HepG2 (cell line): Measurements from ENCODE around the gene MSMB. TPM values are rescaled to one million over a fixed set of nuclear protein-coding genes. Genes with fewer than 3 reads are reported as not detected.

ENCODE experiments used
- ATAC-seq: fragments of 200-7000 bp; cut with Tn5 transposase; 3 replicates; pipeline ENCODE4 v1.9.1; 2020; ENCODE audit warnings: mild to moderate bottlenecking, moderate library complexity
- BruUV-seq: library from RNA; stranded (reverse); fragments of 400-500 nt; replicated peaks from 2 replicates; lab custom pipeline; 2021; lab: Mats Ljungman, UMichigan
- CTCF ChIA-PET: fragments of 300-600 bp; formaldehyde crosslinking; extraction: SDS; loops from one replicate; lab custom pipeline; 2021; ENCODE audit warnings: low total read pairs, inconsistent platforms, low intra/inter-chr PET ratio; lab: Yijun Ruan, JAX
- POLR2A ChIA-PET: fragments of 350-600 bp; sonication (Branson Sonifier 250); formaldehyde crosslinking; loops from one replicate; lab custom pipeline; 2020; ENCODE audit warnings: antibody characterized with exemption, inconsistent platforms; lab: Yijun Ruan, JAX
- DNase-seq: peaks from one replicate; pipeline ENCODE4 v3.0.0-alpha.2; 2015; ENCODE audit warnings: low spot score
- FAIRE-seq: peaks from 3 replicates; lab custom pipeline; 2011; peaks lifted over from hg19 to GRCh38; lab: Jason Lieb, UNC
- H2AFZ ChIP-seq: one replicate; pipeline ENCODE4 v1.6.1; 2011; ENCODE audit warnings: low read length, inconsistent platforms
- H3K27ac ChIP-seq: fragments of 300-600 bp; 3 replicates; pipeline ENCODE4 v1.8.0; 2011; ENCODE audit warnings: mixed run types, mild to moderate bottlenecking, mixed read lengths, low read length, inconsistent platforms; ENCODE audit not compliant: insufficient read depth; ENCODE audit errors: extremely low read length
- H3K27me3 ChIP-seq, 2 experiments: fragments of 200-600 bp in 1 of 2; 2 replicates in 1 of 2; 3 replicates in 1 of 2; pipeline versions ENCODE4 v1.6.0 to v1.8.0; 2011; ENCODE audit warnings: low read length in 2 of 2, mild to moderate bottlenecking in 2 of 2, moderate library complexity in 2 of 2, inconsistent platforms in 1 of 2; ENCODE audit not compliant: insufficient read depth in 2 of 2, control insufficient read depth in 1 of 2
- H3K36me3 ChIP-seq, 2 experiments: fragments of 200-600 bp in 1 of 2; replicated peaks in 1 of 2; 2 replicates in 1 of 2; 3 replicates in 1 of 2; pipeline versions ENCODE4 v1.5.1 to v1.8.0; 2011; ENCODE audit warnings: low read length in 2 of 2, inconsistent platforms in 1 of 2; ENCODE audit not compliant: insufficient read depth in 2 of 2, control insufficient read depth in 1 of 2
- H3K4me1 ChIP-seq: 2 replicates; pipeline ENCODE4 v1.5.1; 2012; ENCODE audit warnings: low read length, inconsistent platforms; ENCODE audit not compliant: insufficient read depth
- H3K4me2 ChIP-seq: 2 replicates; pipeline ENCODE4 v1.6.0; 2011; ENCODE audit warnings: low read depth, low read length, inconsistent platforms
- H3K4me3 ChIP-seq, 3 experiments: fragments of 200-600 bp in 1 of 3; sonication (generic), shearing (Covaris generic) in 1 of 3; replicated peaks in 1 of 3; 2 replicates each; pipeline ENCODE4 v1.5.1; 2011 to 2016; ENCODE audit warnings: low read length in 3 of 3, inconsistent platforms in 2 of 3, low read depth in 2 of 3, mild to moderate bottlenecking in 2 of 3, control low read depth in 1 of 3, mixed read lengths in 1 of 3; ENCODE audit not compliant: insufficient read depth in 1 of 3
- H3K79me2 ChIP-seq: one replicate; pipeline ENCODE4 v1.6.1; 2011; ENCODE audit warnings: low read length, inconsistent platforms; ENCODE audit not compliant: insufficient read depth
- H3K9ac ChIP-seq: 2 replicates; pipeline ENCODE4 v1.6.0; 2011; ENCODE audit warnings: mild to moderate bottlenecking, low read depth, low read length, inconsistent platforms; ENCODE audit not compliant: insufficient read depth
- H3K9me3 ChIP-seq: 2 replicates; pipeline ENCODE4 v1.5.1; 2012; ENCODE audit warnings: mild to moderate bottlenecking, low read length
- H4K20me1 ChIP-seq: 2 replicates; pipeline ENCODE4 v1.6.0; 2011; ENCODE audit warnings: inconsistent platforms, mild to moderate bottlenecking, low read length, moderate library complexity; ENCODE audit not compliant: insufficient read depth
- ISL2 ChIP-seq: sonication (generic); formaldehyde crosslinking; IDR thresholded peaks from 2 replicates; pipeline ENCODE4 v1.5.0; 2020; ENCODE audit warnings: missing genetic modification reagents
- REPIN1 ChIP-seq: sonication (generic); formaldehyde crosslinking; IDR thresholded peaks from 2 replicates; pipeline ENCODE4 v1.8.0; 2022; ENCODE audit warnings: missing genetic modification reagents, low read depth, mild to moderate bottlenecking, borderline replicate concordance
- SETDB1 ChIP-seq: sonication (generic); formaldehyde crosslinking; IDR thresholded peaks from 2 replicates; pipeline ENCODE4 v1.5.1; 2020; ENCODE audit warnings: missing genetic modification reagents, mild to moderate bottlenecking, borderline replicate concordance
- SOX13 ChIP-seq, 3 experiments: fragments of 450-650 bp in 1 of 3; sonication (generic) in 1 of 3; formaldehyde crosslinking in 1 of 3; IDR thresholded peaks in 2 of 3; conservative IDR thresholded peaks in 1 of 3; 2 replicates each; pipeline versions ENCODE4 v1.5.0 to v1.6.1; 2016 to 2020; ENCODE audit warnings: antibody characterized with exemption in 1 of 3, mild to moderate bottlenecking in 1 of 3, missing compliant biosample characterization in 1 of 3, missing genetic modification reagents in 1 of 3, moderate library complexity in 1 of 3
- ZBTB21 ChIP-seq: sonication (generic); formaldehyde crosslinking; IDR thresholded peaks from 2 replicates; pipeline ENCODE4 v1.4.0; 2020; ENCODE audit warnings: missing genetic modification reagents
- ZKSCAN1 ChIP-seq: fragments of 150-350 bp; IDR thresholded peaks from 2 replicates; pipeline ENCODE4 v1.6.1; 2014; ENCODE audit warnings: low read length
- ZNF513 ChIP-seq: sonication (generic); formaldehyde crosslinking; conservative IDR thresholded peaks from 2 replicates; pipeline ENCODE4 v1.5.0; 2020; ENCODE audit warnings: missing genetic modification reagents
- ZNF556 ChIP-seq: sonication (generic); formaldehyde crosslinking; IDR thresholded peaks from 2 replicates; pipeline ENCODE4 v1.4.0; 2020; ENCODE audit warnings: mild to moderate bottlenecking, missing genetic modification reagents, borderline replicate concordance
- WGBS: methylation state at CpG from one replicate; pipeline ENCODE4 v1.1.6; 2017; ENCODE audit warnings: low lambda C conversion rate; 5-methylcytosine and 5-hydroxymethylcytosine counted together
- in situ Hi-C: cut with HindIII; loops from 2 replicates; pipeline ENCODE4 v1.10.0; 2017; ENCODE audit warnings: low pct_unique_long_range_greater_than_20kb; ENCODE audit not compliant: extremely low pct_ligation_motif_present
- intact Hi-C: fragments of 100-400 bp; cut with micrococcal nuclease; formaldehyde crosslinking; loops from one replicate; pipeline ENCODE4 v1.10.0; 2022; ENCODE audit not compliant: unreplicated experiment
- polyA plus RNA-seq, 8 experiments: library from polyadenylated mRNA; depleted of rRNA in 3 of 8; stranded (reverse) in 7 of 8; unstranded in 1 of 8; fragments of >200 nt; fragmentation: Illumina TruSeq in 4 of 8; extraction: Trizol in 4 of 8; gene quantifications; 2 replicates each; pipeline versions ENCODE4 v1.2.1 to v1.2.3, GENCODE V29; 2011 to 2016; ENCODE audit warnings: low read depth in 4 of 8, missing spikeins in 1 of 8, mixed read lengths in 1 of 8; ENCODE audit not compliant: insufficient read depth in 1 of 8
- total RNA-seq, 5 experiments: library from RNA; depleted of rRNA; stranded (reverse); fragments of >200 nt; fragmentation: Illumina TruSeq; extraction: Trizol; gene quantifications; 2 replicates each; pipeline ENCODE4 v1.2.3, GENCODE V29; 2016; ENCODE audit warnings: low read depth in 1 of 5

MSMB gene
- total and polyA plus RNA-seq, 2 of the 13 experiments (the other 11 are each of a cell fraction or from before 2014, with no cell fraction given) = 0.84 TPM; not detected in 1

GRCh38 chr10:46018453-46019176 lies 27.5 kb downstream of the MSMB start:
- TF ChIP-seq SETDB1 = no peak
- TF ChIP-seq ISL2 (CRISPR knock-in tag) = no peak
- TF ChIP-seq ZNF513 (CRISPR knock-in tag) = no peak
- no peak for TF ChIP-seq REPIN1
- TF ChIP-seq ZBTB21 (CRISPR knock-in tag) = no peak
- TF ChIP-seq ZKSCAN1 = no peak
- TF ChIP-seq ZNF556 (CRISPR knock-in tag) = 0 out of 2 replicates have a peak, but pooled peaks have one; percentile 20
- TF ChIP-seq SOX13 (IDR thresholded peaks at IDR 0.05) = no peak
- TF ChIP-seq SOX13 (CRISPR knock-in tag; conservative IDR thresholded peaks at IDR 0.05 in 1 of 2, IDR thresholded peaks at IDR 0.05 in 1 of 2) = no peak
- Histone ChIP-seq H4K20me1 (peaks cover 95% of the 10 kb centered on the region), H3K27me3 (no peaks in the 10 kb centered on the region; a peak in 1 of 5 replicates), H3K4me1 (peaks cover 64% of the 10 kb centered on the region), H3K4me2 (peak overlapping the region; percentile 91), H3K79me2 (peaks cover 93% of the 10 kb centered on the region), H3K4me3 (peak overlapping the region; percentile 17 to 92 (median 89); a peak in 4 of 6 replicates), H3K9me3 (no peaks in the 10 kb centered on the region), H3K9ac (peak overlapping the region; percentile 86; the same call in 1 of the 2 replicates), H3K36me3 (peaks cover 21 to 53% of the 10 kb centered on the region in 2 experiments), H3K27ac (peak overlapping the region; percentile 86), H2AFZ (no peak overlapping the region)
- no TSS peak for BruUV-seq
- DNase-seq (no peak), ATAC-seq (no peak), FAIRE-seq (no peak)
- intact Hi-C loops = no loop called here
- ChIA-PET POLR2A (interaction anchor here (3.0 to 8.7 kb wide), 3 partner anchors 11 to 13 kb away, joined by 17 to 147 read pairs (median 31); partner anchors contain the start of gene NCOA4), CTCF (no interaction called here)
- in situ Hi-C loops = no loop called here
- 65% methylated on average over 2 of the region's 2 CpGs for WGBS
